Measurements from ENCODE around the gene COL11A2.
"Not testable (repeated sequence)": the region's sequence is repeated elsewhere in the genome, so short reads cannot be mapped to it uniquely, and the experiment has no call there.

The COL11A2 gene

DNA sequence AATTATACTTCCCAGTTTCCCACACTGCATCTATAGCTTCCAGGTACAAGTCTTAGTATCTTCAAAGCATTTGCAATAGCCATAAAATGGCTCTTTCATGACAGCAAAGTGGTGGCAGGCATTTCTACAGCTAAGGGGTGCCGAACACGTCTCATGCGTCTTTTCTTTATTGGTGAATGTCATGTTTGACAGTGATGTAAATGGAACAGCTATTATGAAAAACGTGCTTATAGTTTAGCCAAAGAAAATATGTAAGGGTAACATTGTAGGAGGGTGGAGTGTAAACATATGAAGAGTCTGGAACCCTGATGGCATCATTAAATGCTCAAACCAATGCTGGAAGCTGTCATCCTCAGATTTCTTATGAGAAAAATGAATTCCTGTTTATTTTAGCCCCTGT is 37.9 kb downstream of the COL11A2 start:
- DNase-seq (ENCODE audit: low spot score): no peak

DNA sequence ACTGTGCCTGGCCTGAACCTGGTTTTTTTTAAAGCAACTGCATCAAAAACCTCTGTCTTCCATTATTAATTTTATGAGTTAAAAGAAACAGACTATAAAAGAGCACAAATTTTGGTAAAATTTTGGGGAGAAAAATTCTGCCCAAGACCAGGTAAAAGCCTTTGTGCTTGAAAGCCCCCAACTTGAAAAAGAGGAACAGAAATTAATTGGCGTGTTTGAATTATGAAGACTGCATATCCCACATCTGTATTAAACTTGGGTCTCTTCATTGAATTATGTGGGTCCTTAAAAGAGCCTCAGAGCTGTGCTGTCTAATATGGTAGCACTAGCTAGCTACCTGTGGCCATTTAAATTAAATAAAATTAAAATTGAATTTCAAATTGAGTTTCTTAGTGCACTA is 41.2 kb downstream of the COL11A2 start:
- DNase-seq (ENCODE audit: low spot score): no peak

DNA sequence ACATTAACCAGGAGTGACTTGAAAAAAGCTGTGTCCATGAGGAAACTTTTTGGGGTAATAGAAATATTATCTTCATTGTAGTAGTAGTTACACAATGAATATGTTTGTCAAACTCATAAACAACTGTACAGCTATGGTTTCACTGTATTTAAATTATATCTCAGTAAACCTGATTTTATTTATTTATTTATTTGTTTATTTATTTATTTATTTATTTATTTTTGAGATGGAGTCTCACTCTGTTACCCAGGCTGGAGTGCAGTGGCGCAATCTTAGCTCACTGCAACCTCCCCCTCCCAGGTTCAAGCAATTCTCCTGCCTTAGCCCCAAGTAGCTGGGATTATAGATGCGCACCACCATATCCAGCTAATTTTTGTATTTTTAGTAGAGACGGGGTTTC is 41.7 kb downstream of the COL11A2 start:
- not testable (repeated sequence) for DNase-seq (ENCODE audit: low spot score)

DNA sequence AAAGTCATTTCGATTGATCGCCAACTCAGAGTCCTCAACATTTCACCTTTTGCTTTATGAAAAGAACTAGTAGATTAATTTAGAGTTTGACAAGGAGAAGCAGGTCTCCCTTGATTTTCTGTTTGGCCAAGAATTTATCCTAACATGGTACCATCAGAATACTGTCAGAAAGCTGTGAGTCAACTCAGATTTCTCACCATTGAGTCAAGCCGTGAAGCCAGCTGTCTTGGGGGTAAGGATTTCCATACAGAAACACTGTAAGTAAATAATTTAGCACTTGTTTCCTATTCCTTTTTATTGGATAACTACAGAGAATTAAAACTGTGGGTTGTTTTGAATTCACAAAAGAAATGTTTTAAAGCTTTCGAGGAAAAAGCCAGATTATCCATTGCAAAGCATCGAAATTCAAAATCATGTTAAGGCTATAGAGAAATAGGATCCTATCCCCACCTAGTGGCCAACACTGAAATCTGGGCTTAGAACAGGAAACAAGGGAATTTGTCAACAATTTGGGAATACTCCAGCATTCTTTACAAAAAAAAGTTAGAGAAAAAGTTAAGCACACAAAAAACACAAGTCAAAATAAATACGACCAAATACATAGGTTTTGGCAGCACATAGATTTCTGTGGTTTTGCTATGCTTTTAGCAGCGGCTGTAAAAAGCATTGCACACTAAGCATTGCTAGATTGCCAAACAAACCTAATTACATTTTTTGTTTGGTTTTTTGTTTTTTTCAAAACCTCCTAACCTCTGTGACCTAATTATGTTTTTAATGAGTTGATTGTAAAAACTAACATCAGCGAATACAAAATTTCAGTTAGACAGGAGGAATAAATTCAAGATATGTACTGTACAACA is 44.2 kb downstream of the COL11A2 start:
- DNase-seq (ENCODE audit: low spot score): peak; percentile 43

DNA sequence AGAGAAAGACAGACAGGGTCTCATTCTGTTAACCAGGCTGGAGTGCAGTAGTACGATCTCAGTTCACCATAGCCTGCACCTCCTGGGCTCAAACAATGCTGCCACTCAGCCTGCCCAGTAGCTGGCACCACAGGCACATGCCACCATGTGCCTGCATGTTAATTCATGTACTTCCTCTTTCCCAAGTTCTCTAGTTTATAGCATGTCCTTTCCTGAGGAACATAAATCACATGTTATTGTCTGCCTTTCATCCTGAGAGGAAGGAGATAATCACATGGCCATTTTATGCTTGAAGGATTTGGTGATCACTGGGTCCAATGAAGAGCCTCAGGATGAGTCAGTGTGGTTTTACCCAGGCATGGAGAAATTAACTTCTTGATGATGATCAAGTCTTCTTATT is 47.9 kb downstream of the COL11A2 start:
- no peak for DNase-seq (ENCODE audit: low spot score)

DNA sequence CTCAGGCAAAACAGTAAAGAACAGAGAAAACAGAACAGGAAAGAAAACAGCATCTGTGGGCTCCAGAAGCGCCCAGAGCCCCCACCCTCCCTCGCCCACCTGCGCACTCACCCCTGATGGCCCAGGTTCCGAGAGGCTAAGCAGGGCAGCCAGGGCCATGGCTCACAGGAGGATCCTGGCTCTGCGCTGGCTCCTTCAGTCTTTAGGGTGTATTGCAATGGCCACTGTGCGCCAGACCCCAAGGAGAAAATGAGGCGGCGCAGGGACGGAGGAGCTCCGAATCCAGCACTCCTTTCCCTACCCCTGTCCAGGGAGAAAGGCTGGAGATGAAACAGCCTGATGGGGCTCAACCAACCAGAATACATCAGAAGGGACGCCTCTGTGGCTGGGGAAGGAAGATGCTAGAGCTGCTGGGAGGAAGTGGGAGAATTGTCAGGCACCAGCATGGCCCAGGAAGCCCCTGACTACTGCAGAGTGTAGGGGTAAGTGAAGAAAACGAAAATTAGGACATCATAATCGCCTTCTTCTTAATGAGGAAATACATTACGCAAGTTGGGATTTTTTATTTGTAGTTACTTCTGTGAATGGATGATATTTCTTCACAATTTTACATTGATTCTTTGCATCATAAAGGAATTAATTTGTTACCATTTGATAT is 49.0 kb downstream of the COL11A2 start:
- DNase-seq (ENCODE audit: low spot score): no peak

DNA sequence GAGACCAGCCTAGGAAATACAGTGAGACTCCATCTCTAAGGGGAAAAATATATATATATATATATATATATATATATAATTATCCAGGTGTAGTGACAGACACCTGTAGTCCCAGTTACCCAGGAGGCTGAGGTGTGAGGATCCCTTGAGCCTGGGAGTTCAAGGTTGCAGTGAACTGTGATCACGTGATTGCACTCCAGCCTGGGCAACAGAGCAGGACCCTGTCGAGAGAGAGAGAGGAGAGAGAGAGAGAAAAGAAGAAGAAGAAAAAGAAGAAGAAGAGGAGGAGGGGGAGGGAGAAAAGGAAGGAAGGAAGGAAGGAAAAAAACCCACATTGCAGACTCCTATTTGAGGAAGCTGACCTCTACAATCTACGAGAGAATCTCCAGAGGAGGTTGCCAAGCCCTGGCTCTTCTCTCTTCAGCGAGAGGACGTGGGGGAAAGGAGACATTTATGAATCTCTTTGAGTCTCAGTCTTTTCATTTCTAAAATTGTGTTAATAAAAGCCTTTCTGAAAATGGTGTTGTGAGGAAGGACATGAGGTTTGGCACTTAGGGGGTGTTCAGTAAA is 49.7 kb downstream of the COL11A2 start:
- no peak for DNase-seq (ENCODE audit: low spot score)

DNA sequence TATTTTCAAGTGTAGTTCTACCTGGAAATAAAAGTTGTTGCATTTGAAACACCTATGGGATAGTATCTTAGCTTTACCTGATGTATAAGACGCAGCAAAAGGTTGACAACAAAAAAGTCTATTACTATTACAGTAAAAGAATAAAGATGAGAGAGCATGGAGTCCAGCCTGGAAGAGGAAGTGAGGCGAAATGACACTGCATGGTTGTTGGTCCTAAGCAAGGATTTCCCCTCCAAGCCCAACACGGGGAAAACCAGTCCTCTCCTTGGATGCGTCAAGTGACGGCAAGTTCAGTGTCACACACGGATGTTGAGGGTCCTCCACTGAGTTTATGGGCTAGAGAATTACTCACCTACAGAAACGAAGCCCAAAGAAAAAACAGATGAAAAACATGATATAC is 51.7 kb downstream of the COL11A2 start:
- DNase-seq (ENCODE audit: low spot score): no peak

DNA sequence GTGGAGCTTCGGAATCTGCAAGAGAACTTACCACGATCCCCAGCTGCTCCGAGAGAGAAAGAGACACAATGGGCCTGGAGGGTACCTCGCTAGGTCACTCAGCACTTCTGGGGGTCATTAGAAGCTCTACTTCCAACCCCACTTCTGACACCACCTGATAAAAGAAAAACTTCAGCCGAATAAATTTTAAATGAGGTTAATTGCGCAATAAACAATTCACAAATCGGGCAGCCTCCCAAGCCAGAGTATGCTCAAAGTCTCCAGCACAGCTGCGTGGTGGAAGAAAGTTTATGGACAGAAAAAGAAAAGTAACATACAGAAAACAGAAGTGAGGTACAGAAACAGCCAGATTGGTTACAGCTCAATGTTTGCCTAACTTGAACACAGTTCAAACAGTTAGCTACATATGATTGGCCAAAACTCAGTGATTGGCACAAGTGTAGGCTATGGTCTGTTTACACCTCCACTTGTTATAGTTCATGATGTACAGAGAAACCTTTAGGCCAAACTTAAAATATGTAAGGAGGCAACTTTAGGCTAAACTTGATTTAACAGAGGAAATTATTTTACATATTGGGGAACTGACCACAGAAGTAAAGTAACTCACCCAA is 52.6 kb downstream of the COL11A2 start:
- DNase-seq (ENCODE audit: low spot score): no peak

DNA sequence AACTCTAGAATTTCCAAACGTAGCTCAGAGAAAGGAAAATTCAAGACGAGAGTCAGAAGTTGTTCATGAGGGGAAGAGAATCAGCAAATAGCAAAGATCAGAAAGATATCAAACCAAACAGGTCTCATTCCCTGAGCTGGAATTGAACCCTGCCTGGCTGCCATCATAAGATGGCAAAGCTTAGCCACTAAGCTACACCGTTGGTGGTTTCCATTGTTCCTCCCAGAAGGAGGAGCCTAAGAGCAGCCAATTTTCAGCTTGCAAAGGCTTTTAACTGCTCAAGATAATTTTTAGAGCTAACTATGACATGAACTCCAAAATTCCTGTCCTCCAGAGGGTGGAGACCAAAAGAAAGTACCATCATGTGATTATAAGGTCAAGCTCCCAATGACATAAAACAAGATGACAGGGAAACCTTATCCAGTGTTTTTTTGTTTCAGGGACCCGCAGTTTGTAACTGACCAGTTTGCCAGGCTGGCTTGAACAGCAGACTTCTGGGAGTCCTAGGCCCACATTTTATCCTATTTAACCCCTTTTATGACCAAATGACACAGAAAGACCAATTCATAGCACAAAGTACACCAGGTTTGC is 55.9 kb downstream of the COL11A2 start:
- no peak for DNase-seq (ENCODE audit: low spot score)

DNA sequence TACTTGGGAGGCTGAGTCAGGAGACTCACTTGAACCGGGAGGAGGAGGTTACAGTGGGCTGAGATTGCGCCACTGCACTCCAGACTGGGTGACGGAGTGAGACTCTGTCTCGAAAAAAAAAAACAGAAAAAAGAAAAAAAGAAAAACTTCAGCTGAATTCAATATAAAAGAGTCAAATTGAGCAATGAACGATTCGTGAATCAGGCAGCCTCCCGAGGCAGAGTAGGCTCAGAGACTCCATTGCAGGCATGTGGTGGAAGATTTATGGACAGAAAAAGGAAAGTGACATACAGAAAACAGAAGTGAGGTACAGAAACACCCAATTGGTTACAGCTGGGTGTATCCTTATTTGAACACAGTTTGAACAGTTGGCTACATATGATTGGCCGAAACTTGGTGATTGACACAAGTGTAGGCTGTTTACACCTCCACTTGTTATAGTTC is 60.2 kb downstream of the COL11A2 start:
- DNase-seq (ENCODE audit: low spot score): no peak

DNA sequence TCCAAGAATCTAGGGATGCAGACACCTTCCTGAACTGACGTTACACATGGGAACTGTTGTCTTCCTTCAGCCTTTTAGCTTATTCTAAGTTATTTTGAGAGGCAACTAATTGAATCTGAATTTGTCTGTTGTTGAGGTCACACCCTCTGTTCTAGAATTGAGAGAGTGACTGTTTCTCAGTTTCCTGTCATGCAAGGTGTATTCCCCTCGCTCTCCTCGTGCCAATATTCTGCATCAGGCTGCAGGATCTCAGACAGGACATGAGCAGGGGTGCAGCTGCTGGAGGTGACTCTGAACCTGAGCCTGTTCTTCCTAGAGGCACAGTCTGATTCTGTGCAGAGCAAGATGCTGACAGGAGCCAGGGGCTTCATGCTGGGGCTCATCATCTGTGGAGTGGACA is 63.9 kb downstream of the COL11A2 start:
- DNase-seq (ENCODE audit: low spot score): no peak

DNA sequence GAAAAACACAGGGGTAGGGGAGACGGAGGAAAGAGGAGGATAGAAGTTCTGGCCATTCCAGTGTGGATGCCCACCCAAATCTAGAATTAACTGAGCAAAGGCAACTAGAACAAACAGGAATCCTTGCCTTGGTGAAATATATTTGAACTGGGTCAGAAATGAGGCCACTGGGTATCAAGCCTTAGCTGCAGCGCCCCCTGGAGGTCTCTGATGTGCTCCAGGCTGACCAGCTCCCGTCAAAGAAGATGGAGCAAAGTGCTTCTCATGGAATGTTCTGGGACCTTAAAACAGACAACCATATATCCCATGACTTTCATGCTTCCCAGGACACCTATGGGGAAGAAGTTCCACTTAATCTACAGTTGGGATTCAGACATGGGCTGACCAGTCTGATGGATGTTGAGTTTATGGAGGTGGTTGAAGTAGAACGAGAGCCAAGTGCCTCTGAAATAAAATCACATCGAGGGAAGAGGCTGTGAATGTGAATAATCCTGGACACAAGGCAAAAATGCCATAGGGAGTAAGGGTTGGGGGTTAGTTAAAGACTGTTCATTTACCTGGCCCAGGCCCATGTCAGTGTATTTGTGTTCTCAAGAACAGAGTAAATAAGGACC is 66.1 kb downstream of the COL11A2 start:
- peak; percentile 53 for DNase-seq (ENCODE audit: low spot score)

DNA sequence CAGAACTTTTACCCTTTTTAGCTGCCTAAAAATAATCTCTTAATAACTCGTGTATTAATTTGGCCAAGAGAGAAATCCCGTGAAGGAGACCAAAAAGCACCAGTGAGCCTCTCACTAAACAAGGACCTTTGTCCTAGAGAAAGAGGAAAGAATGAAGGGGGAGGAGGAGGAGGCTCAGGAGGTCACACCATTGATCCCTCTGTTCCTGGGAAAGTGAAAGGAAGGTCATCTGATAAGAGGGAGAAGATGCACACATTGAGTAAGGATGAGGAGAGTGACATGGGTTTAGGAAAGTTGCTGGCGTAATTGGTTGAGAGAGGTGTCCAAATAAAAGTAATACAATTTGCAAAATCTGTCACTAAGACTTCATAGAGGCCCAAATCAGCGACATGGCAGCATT is 67.3 kb downstream of the COL11A2 start:
- no peak for DNase-seq (ENCODE audit: low spot score)

DNA sequence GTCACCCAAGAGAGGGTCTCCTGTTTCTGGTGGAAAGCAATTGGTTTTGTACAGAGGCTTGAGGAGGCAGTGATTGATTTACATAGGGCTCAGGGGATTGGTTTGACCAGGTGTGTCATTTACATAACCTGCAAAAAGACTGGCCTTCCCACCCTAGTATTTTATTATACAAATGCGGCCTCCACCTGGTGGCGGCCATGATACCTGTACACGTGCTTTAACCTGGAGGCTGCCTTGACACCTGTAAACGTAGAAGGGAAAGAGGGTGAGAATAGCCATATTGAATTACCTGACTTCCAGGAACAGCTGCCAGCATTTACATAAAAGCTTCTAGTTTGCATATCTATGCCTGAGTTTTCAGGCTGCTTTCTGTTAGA is 67.8 kb downstream of the COL11A2 start:
- no peak for DNase-seq (ENCODE audit: low spot score)

DNA sequence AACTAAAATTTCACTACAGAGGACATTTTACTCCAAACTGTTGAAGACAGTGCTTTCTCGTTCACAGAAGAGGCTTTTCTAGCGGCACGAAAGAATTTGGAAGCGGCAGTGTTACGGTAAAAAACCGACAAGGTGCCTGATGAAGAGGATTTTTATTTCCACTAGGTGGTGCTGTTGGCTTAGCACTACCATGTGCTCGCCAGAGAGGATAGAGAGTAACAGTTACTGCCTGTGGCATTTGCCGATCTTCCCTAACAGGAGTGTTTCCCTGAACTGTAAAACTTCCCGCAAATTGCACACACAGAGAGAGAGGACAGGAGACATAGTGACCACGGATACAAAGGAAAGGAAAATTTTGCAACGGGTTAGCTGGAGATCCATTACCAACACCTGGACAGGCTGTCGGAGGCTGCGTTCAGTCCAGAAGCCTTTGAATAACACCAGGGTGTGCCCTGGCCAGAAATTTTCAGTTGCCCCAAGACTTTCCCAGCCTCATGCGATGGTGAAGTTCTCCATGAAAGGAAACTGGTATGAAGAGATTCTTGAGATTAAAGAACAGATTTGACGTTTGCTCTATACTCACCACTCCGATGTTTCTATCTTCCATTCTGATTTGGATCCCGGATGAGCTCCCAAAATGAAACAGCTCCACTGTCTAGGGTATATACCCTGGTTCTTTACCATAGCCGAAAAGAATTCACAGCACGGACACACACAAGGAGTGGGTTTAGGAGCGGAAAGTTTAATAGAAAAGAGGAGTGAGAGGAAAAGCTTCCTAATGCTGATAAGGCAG is 68.3 kb downstream of the COL11A2 start:
- DNase-seq (ENCODE audit: low spot score): no peak

DNA sequence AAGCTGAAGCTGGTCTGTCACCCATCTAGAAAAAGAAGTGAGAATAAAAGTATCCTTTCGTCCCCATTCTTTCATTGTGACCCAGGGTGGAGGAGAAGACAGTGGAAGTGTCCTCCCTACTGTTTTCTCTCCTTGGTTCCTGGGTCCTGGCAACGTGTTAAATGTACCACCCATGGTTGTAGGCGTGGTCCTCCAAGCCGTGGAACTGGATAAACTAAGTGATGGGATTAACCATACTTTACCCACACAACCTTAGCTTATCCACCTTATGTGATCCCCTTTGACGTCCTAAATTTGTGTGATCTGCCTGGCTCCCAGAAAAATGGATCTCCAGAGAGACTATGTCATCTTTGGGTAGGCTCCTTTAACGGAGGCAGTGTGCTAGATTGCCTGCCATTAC is 69.1 kb downstream of the COL11A2 start:
- DNase-seq (ENCODE audit: low spot score): no peak

DNA sequence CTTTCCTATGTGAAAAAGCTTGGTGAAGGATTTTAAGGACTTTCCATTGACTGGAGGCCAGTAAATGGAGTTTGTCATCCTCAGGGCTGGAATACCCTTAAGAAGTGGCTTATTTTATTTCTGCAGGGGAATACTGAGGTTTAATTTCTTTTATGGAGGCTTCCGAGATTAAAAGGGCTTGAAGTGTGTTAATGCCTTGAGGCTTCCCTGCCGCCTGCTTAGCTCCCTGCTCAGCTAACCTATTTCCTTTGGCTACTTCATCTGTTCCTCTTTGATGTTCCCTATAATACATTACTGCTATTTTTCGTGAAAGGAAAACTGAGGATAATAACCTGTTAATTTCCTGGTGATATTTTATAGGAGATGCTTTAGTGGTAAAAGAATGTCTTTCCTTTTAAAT is 72.3 kb downstream of the COL11A2 start:
- no peak for DNase-seq (ENCODE audit: low spot score)

DNA sequence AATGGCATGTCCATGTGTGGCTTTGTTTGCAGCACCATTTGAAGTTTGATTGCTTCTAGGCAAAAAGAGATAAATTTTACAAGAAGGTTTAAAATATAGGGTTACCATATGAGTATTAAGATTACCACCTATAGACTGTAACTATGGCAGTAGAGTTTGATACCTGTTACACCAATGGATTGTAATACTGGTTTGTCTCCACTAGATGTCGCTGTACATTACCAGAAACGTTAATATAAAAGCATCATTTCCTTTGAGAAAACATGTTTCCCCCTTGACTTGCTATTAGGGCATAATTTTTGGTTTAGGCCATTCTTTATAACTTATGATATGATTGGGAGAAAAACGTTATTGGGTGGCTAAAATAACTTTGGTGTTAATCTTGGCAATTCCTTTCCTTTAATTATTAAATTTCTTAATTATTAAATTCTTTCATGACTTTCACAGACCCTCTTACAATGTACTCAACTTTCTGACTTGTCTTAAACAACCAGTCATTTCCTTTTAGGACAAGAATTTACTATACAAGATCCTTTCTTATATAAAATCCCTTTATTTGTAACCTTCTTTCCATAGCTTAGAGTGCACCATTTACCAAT is 73.6 kb downstream of the COL11A2 start:
- DNase-seq (ENCODE audit: low spot score): peak; percentile 16

DNA sequence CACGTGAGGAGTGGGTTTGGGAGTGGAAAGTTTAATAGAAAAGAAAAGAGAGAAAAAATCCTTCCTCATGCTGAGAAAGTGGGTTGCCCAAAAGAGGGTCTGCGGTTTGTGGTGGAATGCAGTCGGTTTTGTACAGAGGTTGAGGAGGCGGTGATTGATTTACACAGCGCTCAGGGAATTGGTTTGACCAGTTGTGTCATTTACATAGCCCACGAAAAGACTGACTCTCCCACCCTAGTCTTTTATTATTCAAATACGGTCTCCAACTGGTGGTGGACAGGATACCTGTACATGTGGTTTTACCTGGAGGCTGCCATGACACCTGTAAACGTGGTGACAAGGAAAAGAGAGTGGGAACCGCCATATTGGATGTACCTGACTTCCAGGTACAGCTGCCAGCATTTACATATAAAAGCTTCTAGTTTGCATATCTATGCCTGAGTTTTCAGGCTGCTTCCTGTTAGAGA is 74.4 kb downstream of the COL11A2 start:
- no peak for DNase-seq (ENCODE audit: low spot score)

Measured in hepatic stellate cell (primary cell).